GM18870 (cell line): Measurements from ENCODE around the gene MRPL53.

Experiments
- ATAC-seq: cut with Tn5 transposase; IDR thresholded peaks from one replicate; pipeline ENCODE4 v1.9.1; 2021; ENCODE audit warnings: moderate library complexity; ENCODE audit not compliant: unreplicated experiment

Gene MRPL53

GRCh38 chr2:74429487-74430451, 42.7 kb downstream of the MRPL53 start:
- no peak for ATAC-seq

DNA sequence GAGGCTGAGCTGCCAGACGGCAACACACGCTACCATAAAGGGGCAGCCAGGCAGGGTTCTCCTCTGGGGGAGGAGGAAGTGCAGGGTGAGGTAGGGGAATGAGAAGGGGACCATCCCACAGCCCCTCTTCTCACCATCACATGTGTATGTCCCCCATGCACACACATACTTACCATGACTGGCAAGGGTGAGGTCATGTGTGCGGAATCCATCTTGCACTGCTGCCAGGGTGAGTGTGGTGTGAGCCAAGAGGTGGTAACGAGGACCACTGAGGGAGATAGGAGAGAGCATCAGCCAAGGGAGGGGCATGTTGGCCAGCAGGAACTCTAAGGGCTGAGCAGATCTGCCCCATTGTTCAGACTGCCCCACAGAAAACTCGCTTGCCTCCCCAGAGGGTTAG, 43.8 kb downstream of the MRPL53 start:
- no peak for ATAC-seq

DNA sequence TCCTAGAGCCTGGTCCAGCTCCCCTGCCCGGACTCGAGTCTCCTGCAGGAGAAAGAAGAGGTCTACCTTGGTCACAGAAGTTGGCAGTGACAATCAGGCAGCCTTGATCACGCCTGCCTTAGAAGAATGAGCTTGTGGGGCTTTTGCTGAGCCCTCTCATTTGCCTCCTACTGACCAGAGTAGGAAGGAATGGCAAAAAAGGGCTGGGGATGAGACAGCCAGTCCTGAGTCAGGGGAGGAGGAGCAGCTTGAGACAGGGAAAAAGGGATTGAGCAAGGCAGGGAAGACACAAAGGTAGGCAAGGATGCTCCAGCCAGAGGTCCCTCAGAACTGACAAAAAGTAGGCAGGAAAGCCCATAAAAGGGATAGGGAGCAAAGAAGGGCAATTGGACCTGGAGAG, 44.9 kb downstream of the MRPL53 start:
- ATAC-seq: no peak

DNA sequence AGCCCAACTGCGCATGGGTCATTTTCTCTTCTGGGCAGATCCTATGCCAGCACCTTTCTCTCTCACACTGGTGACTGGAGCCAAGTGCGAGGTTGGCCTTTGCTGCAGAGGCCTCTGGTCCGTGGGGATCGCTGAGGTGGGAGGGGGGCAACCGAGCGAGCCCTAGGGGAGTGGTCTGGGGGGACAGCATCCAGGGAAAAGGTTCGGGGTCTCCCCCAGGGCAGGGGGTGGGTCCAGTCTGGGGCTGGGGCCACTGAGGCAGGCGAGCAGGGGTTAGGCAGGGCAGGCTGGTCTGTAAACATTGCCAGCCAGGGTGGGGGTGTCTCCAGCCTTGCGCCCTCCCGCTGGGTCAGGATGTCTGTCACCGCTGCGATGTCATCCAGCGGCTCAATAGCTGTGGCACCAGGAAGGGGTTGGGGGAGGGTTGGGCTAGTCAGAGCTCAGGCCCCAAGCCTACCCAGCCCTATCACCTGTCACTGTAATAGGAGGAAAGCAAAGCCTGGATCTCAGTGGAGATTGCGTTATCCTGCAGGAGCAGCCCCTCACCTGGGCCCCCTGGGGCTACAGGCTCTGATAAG, 46.2 kb downstream of the MRPL53 start:
- no peak for ATAC-seq

- no peak for ATAC-seq
These were observed 47.0 kb downstream of the MRPL53 start for GRCh38 chr2:74425523-74425922.

DNA sequence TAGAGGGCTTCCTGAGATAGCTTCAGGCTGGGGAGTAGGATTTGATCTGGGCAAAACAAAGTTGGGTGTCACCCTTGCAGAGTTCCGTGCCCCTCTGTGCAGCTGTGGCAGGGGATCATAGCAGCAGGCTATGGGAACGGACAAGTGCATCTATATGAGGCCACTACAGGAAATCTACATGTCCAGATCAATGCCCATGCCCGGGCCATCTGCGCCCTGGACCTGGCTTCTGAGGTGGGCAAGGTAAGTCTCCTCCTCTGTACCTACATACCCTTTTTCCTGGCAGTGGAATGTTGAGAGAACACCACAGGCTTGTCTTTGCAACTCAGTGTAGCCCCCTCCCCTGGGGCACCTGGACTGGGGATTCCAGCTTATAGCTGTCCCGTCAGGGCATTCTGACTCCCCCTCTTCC, 47.5 kb downstream of the MRPL53 start:
- ATAC-seq: no peak

GRCh38 chr2:74424139-74424992, 48.1 kb downstream of the MRPL53 start:
- no peak for ATAC-seq

DNA sequence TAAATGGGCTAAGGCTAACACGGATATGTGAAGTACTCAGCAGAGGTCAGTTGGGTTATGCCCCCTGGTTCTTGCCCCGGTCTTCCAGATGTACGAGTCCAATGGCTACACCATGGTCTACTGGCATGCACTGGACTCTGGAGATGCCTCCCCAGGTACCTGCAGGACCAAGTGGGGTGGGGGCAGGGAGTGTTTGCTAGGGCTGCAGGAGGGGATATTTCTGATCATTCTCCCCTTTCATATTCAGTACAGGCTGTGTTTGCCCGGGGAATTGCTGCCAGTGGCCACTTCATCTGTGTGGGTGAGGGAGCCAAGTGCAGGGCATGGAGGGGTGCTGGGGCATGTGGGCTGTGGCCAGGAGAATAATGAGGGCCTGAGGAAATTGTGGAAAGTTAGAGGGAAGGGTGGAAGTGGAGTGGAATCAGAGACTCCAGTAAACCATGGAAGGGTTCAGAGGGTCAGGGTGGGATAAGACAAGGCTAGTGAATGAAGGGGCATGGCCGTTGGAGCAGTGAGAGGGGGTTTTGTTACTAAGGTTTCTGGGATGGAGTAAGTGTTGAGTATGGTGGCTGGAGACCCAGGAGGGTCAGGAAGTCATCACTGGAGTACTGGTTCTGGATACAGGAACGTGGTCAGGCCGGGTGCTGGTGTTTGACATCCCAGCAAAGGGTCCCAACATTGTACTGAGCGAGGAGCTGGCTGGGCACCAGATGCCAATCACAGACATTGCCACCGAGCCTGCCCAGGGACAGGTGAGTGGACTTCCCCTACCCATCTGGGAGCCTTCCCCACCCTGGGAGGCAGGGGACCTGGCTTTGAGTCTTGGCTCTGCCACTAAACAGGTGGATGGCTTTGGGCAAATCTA, 49.0 kb downstream of the MRPL53 start:
- no peak for ATAC-seq
